IPS-18a (cell line): ENCODE measurements around the gene ZNF341.
"Not testable (repeated sequence)": the region's sequence is repeated elsewhere in the genome, so short reads cannot be mapped to it uniquely, and the experiment has no call there.

Source experiments
- H3K27ac ChIP-seq: one replicate; pipeline ENCODE4 v1.5.1; 2013; ENCODE audit warnings: low read length
- H3K27me3 ChIP-seq: one replicate; pipeline ENCODE4 v1.6.1; 2013; ENCODE audit warnings: mild to moderate bottlenecking, low read length; ENCODE audit not compliant: control insufficient read depth, insufficient read depth
- H3K36me3 ChIP-seq: one replicate; pipeline ENCODE4 v1.6.1; 2013; ENCODE audit warnings: low read depth, low read length; ENCODE audit not compliant: control insufficient read depth
- H3K4me1 ChIP-seq: one replicate; pipeline ENCODE4 v1.6.1; 2013; ENCODE audit warnings: low read depth, low read length; ENCODE audit not compliant: control insufficient read depth
- H3K4me3 ChIP-seq: one replicate; pipeline ENCODE4 v1.5.1; 2013; ENCODE audit warnings: low read length
- H3K9ac ChIP-seq: one replicate; pipeline ENCODE4 v1.6.1; 2013; ENCODE audit warnings: mild to moderate bottlenecking, low read length, moderate library complexity
- H3K9me3 ChIP-seq: one replicate; pipeline ENCODE4 v1.6.1; 2013; ENCODE audit warnings: low read depth, low read length; ENCODE audit not compliant: control insufficient read depth

ZNF341 gene

DNA sequence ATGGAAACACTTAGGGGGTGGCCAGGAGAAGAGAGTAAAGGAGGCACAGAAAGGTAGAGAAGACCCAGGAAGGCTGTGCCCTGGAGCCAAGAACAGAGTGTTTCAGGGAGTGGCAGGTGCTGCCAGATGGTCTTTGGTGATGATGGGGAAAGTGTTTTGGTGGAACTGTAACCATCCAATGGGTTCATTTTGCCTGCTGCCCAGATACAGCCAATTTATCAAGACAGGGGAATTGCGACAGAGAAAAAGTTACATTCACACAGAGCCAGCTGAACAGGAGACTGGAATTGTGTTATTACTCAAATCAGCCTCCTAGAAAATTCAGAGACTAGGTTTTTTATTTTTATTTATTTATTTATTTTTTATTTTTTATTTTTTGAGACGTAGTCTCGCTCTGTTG, 5.2 kb downstream of the ZNF341 start:
- Histone ChIP-seq H3K9ac (no peak overlapping the region), H3K9me3 (peaks cover 6% of the 10 kb centered on the region), H3K4me1 (peaks cover 6% of the 10 kb centered on the region), H3K36me3 (no peaks in the 10 kb centered on the region), H3K27ac (no peak overlapping the region), H3K4me3 (no peak overlapping the region), H3K27me3 (no peaks in the 10 kb centered on the region)

DNA sequence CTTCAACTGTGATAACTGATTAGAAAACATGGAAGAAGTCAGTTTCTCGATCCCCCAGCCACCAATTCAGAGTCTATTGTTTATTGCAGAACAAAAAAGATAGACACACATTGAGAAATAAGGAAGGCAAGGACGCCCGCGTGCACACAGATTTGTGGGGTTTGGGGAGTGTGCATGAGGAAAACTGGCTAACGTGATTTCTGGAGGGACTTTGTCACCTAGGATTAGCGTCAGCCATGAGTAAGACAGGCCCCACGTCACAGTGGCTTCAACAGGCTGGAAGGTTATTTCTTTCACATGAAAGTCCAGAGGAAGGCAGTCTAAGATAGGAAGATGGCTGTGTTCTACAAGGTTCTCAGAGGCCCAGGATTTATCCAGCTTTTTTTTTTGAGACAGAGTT, 7.7 kb downstream of the ZNF341 start:
- H3K27ac ChIP-seq, result no peak overlapping the region
- no peaks in the 10 kb centered on the region for H3K27me3 ChIP-seq
- H3K4me1 ChIP-seq, result no peaks in the 10 kb centered on the region
- H3K4me3 ChIP-seq, result no peak overlapping the region
- H3K36me3 ChIP-seq, result no peaks in the 10 kb centered on the region
- H3K9ac ChIP-seq, result no peak overlapping the region
- H3K9me3 ChIP-seq, result peaks cover 6% of the 10 kb centered on the region

DNA sequence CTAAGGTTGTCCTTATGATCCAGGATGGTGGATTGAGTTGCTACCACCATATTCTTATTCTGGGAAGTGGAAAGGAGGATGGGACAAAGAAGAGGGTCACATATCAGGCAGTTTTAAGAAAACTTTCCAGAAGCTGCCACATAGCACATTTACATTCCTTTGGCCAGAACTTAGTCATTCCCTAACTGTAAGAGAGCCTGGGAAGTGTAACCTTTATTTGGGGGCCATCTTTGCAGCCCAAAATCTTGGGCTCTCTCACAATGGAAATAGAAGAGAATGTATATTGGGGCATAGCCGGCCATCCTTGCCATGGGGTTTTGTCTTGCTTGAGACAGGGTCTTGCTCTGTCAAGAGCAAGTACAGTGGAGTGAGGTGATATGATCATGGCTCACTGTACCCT, 8.4 kb downstream of the ZNF341 start:
- H3K27ac ChIP-seq, result no peak overlapping the region
- H3K9me3 ChIP-seq, result peaks cover 6% of the 10 kb centered on the region
- no peaks in the 10 kb centered on the region for H3K4me1 ChIP-seq
- no peaks in the 10 kb centered on the region for H3K36me3 ChIP-seq
- no peak overlapping the region for H3K9ac ChIP-seq
- no peaks in the 10 kb centered on the region for H3K27me3 ChIP-seq
- H3K4me3 ChIP-seq, result no peak overlapping the region

GRCh38 chr20:33744181-33744580, 12.4 kb downstream of the ZNF341 start:
- Histone ChIP-seq H3K36me3 (no peaks in the 10 kb centered on the region), H3K27ac (no peak overlapping the region), H3K4me3 (no peak overlapping the region), H3K9me3 (no peaks in the 10 kb centered on the region), H3K27me3 (no peaks in the 10 kb centered on the region), H3K9ac (no peak overlapping the region), H3K4me1 (no peaks in the 10 kb centered on the region)

- Histone ChIP-seq H3K9ac (no peak overlapping the region), H3K9me3 (no peaks in the 10 kb centered on the region), H3K4me1 (no peaks in the 10 kb centered on the region), H3K36me3 (no peaks in the 10 kb centered on the region), H3K27me3 (no peaks in the 10 kb centered on the region), H3K4me3 (no peak overlapping the region), H3K27ac (no peak overlapping the region)
Observed at GRCh38 chr20:33744773-33745385, 13.1 kb downstream of the ZNF341 start.

GRCh38 chr20:33746325-33746998, 14.7 kb downstream of the ZNF341 start:
- Histone ChIP-seq H3K9me3 (no peaks in the 10 kb centered on the region), H3K4me3 (no peak overlapping the region), H3K36me3 (peaks cover 3% of the 10 kb centered on the region), H3K9ac (no peak overlapping the region), H3K27me3 (no peaks in the 10 kb centered on the region), H3K4me1 (no peaks in the 10 kb centered on the region), H3K27ac (no peak overlapping the region)

GRCh38 chr20:33751775-33752174, 20.0 kb downstream of the ZNF341 start:
- Histone ChIP-seq H3K36me3 (peaks cover 17% of the 10 kb centered on the region), H3K4me3 (no peak overlapping the region), H3K9me3 (no peaks in the 10 kb centered on the region)

DNA sequence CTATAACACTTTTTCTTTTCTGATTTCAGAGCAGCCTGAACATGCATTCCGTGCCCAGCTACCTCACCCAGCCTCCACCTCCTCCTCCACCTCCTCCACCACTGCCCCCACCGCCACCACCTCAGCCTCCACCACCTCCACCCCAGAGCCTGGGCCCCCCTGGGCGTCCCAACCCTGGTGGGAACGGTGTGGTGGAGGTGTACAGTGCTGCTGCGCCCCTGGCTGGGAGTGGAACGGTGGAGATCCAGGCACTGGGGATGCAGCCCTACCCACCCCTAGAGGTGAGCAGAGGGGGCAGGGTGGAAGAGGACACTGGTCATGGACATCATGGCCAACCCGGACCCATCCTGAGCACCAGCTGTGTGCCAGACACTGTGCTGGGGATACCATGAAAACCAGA, 21.3 kb downstream of the ZNF341 start:
- no peak overlapping the region for H3K27ac ChIP-seq
- H3K9me3 ChIP-seq, result no peaks in the 10 kb centered on the region
- no peak overlapping the region for H3K9ac ChIP-seq
- peaks cover 6% of the 10 kb centered on the region for H3K4me1 ChIP-seq
- H3K36me3 ChIP-seq, result peaks cover 20% of the 10 kb centered on the region
- H3K27me3 ChIP-seq, result no peaks in the 10 kb centered on the region
- H3K4me3 ChIP-seq, result no peak overlapping the region

More at GRCh38 chr20:33751775-33752174, 20.0 kb downstream of the ZNF341 start:
- Histone ChIP-seq H3K9ac (no peak overlapping the region), H3K4me1 (peaks cover 6% of the 10 kb centered on the region), H3K27ac (no peak overlapping the region), H3K27me3 (no peaks in the 10 kb centered on the region)

GRCh38 chr20:33753763-33754162, 22.0 kb downstream of the ZNF341 start:
- Histone ChIP-seq H3K9ac (no peak overlapping the region), H3K9me3 (no peaks in the 10 kb centered on the region), H3K4me3 (no peak overlapping the region), H3K36me3 (peaks cover 20% of the 10 kb centered on the region), H3K4me1 (peaks cover 6% of the 10 kb centered on the region), H3K27ac (no peak overlapping the region), H3K27me3 (no peaks in the 10 kb centered on the region)

DNA sequence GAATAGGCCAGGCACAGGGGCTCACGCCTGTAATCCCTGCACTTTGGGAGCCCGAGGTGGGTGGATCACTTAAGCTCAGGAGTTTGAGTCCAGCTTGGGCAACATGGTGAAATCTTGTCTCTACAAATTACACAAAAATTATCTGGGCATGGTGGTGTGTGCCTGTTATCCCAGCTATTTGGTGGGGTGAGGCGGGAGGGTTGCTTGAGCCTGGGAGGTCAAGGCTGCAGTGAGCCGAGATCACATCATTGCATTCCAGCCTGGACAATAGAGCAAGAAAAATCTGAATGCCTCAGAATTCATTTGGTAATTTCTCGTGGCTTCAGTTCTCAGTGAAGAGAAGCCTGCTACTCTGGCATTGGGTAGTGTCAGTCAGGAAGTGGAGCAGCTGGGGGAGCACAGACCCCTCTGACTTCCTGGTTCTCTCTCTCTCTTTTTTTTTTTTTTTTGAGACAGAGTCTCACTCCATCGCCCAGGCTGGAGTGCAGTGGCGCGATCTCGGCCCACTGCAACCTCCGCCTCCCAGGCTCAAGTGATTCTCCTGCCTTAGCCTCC, 24.2 kb downstream of the ZNF341 start:
- peaks cover 19% of the 10 kb centered on the region for H3K36me3 ChIP-seq
- not testable (repeated sequence) for H3K27ac ChIP-seq, H3K27me3 ChIP-seq, H3K9me3 ChIP-seq, H3K9ac ChIP-seq, H3K4me1 ChIP-seq, H3K4me3 ChIP-seq

GRCh38 chr20:33757046-33757445, 25.2 kb downstream of the ZNF341 start:
- H3K9me3 ChIP-seq, result no peaks in the 10 kb centered on the region
- no peaks in the 10 kb centered on the region for H3K27me3 ChIP-seq
- peaks cover 6% of the 10 kb centered on the region for H3K4me1 ChIP-seq
- H3K27ac ChIP-seq, result no peak overlapping the region
- H3K4me3 ChIP-seq, result no peak overlapping the region
- peaks cover 17% of the 10 kb centered on the region for H3K36me3 ChIP-seq
- no peak overlapping the region for H3K9ac ChIP-seq

- Histone ChIP-seq H3K27me3 (no peaks in the 10 kb centered on the region), H3K27ac (no peak overlapping the region), H3K9ac (no peak overlapping the region), H3K4me3 (no peak overlapping the region), H3K36me3 (peaks cover 17% of the 10 kb centered on the region), H3K9me3 (no peaks in the 10 kb centered on the region), H3K4me1 (peaks cover 6% of the 10 kb centered on the region)
Observed at GRCh38 chr20:33757458-33757857, 25.7 kb downstream of the ZNF341 start.
